GM19025 (cell line): ENCODE results near the gene GPSM1.

Source experiments
- ATAC-seq: cut with Tn5 transposase; IDR thresholded peaks from one replicate; pipeline ENCODE4 v1.9.1; 2021; ENCODE audit warnings: mild to moderate bottlenecking, low read depth, moderate library complexity; ENCODE audit not compliant: unreplicated experiment

GPSM1 gene

DNA sequence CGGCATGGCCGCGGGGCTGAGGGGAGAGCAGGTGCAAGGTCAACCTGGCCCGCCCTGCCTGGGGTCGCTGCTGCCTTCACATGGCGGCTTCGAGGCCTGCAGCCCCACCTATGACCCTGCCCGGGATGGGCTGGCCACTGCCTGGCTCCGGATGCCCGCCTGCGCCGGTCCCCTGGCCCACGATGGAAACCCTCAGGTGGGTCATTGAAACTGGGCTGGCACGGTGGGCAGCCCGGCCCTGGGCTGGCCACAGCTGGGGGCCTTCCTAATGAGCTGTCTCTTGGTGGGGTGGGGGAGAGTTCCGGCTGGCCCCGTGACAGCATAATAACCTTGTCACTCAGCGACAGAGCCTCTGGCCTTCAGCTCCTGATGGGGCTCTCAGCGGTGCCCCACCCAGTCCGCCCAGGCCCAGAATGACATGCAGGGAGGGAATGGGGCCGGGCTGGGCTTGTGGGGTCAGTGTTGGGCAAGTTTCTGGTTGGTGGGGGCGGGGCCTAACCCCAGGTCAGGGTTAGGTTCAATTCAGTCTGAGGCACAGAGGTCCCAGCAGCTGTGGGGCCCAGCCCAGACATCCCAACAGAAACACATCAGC is 23.4 kb upstream of the GPSM1 start, which contains the start of gene CCDC187:
Gene CCDC187, minus strand, starts transcription at position 270 of the 592 bp plus-strand sequence. Its CDS starts 264 bp downstream, at position 6.
- no peak for ATAC-seq

DNA sequence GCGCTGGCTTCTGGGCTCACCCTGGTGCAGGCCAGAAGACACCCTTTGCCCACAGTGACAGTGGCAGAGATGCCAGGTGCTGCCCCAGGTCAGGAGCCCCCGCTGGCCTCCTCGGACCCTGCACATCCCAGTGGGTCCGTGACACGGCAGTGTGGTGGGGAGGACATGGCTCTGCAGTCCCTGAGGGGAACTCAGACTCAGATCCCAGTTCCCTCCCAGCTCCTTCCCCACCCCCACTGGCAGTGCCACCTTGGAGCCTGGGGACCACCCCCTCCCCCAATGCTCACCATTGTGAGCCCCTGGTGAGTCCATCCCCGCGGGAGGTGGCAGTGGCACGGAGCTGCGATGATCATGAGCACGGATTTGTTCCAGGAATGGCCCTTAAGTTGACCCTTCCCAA is 22.9 kb upstream of the GPSM1 start:
- ATAC-seq, result no peak

DNA sequence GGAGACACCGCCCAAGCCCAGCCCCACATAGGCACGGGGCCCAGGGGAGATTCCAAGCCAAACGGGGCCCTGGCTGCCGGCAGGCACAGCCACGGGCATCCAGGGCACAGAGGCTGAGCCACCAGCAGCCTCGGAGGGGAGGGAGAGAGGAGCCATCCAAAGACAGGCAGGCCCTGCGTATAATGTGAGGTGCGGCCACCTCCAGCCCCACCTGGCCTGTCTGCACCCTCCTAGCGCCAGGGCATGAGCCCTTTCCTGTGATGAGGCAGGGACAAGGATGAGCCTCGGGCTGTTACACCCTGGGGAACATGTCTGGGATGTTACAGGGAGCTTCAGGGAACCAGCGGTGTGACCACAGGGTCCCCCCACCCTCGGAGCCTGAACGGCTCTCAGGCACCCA is 22.4 kb upstream of the GPSM1 start:
- ATAC-seq, result no peak

- no peak for ATAC-seq
Observed at GRCh38 chr9:136305804-136306203, 21.5 kb upstream of the GPSM1 start.

DNA sequence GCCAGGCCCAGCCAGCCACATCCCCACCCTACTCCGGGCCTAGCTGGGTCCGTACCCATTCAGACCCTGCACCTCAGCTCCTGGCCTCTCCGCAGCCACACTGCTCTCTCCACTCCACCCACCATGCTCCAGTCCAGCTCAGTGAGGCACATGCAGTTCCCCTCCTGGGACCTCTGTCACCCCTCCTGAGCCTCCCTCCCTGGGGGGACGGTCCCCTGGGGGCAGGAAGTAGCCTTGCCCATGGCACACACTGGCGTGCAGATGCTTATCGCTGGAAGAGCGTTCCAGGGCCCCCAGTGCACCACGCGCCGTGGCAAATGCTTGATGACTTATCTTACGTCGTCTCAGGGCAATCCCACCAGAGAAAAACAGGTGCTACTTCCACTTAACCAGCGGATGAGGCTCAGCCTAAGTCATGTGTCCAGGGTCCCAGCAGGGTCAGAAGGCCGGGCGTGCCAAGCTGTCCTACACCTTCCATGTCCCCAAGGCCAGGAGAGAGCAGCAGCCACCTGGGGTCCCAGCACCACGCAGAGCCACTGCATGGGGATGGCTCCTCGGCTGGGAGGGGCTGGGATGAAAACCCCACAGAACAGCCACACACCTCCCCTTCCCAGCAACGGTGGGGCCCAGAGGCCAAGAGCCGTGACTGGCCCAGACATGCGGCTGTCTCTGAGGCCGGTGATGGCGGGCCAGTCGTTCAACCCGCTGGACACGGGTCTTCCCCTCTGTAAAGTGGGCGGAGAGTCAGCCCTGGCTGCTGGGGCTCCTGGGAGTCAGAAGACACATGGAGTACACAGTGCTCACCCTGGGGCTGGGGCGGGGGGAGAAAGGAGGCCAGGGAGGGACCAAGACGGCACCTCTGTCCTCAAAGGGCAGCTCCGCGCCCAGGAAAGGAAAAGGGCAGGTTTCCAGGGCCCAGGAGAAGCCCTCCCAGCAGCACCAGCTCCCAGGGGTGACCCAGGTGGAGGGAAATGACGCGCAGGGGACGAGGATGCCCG is 20.8 kb upstream of the GPSM1 start:
- ATAC-seq, result no peak

DNA sequence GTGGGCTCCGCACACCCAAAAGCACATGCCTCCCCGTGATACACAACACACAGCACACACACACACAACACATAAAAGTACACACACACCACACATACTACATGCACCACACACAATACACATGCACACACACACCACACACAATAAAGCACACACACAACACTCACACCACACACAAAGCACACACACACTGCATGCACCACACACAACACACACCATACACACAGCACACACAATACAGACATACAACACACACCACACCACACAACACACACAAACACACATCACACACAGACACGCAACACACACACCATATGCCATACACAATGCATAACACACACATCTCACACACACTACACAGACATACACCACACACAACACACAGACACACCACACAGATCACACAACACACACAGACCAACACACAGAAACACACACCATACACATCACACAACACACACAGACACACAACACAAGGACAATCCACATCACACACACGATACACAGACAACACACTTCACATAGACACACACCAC is 20.1 kb upstream of the GPSM1 start:
- no peak for ATAC-seq

- ATAC-seq, result no peak
Observed at GRCh38 chr9:136308006-136308701, 19.2 kb upstream of the GPSM1 start.

DNA sequence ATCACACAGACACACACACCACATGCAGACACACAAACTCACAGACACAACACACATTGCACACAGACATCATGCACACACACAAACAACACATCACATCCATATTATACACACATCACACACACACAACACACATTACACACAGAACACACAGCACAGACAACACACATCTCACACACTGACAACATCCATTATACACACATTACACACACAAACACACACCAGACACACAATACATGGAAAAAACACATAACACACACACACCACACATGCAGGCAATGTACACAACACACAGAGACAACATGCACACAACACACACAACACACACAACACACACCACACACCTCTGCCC is 18.7 kb upstream of the GPSM1 start:
- no peak for ATAC-seq

GRCh38 chr9:136309101-136309801 is 18.1 kb upstream of the GPSM1 start:
- no peak for ATAC-seq

GRCh38 chr9:136309806-136310220 is 17.5 kb upstream of the GPSM1 start:
- no peak for ATAC-seq

DNA sequence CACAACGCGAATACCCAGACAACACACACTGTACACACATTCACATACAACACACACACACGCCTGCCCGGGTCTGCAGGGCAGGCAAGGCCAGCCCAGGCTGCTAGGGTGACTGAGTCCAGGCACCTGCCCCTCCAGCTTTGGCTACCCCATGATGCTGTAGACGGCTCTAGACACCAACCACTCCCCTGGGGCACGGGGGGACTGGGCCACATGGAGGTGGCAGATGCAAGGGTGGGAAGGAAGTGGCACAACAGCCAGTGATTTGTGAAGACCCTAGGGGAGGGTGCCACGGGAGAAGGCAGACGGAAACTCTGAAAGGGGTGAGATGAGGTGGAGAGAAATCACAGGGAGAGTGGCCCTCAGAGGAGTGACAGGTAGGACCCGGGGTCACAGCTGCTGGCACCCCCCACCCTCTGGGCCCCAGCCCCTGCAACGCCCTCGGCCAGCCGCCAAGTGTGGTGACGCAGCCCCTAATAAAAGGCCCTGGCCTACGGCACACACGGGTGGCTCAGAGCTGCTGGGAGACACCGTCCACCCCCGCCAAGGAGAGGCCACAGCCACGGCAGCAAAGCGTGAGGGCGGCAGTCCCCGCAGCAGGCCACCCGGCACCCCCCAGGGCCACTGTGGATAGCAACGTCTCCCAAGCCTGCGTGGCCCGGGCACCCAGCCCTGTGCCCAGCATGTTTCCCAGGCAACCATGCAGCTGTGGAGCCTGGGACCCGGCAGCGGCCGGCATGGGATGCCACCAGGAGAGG is 16.9 kb upstream of the GPSM1 start:
- ATAC-seq, result no peak

GRCh38 chr9:136311051-136312008 is 16.0 kb upstream of the GPSM1 start:
- no peak for ATAC-seq

GRCh38 chr9:136312009-136312375 is 15.3 kb upstream of the GPSM1 start:
- ATAC-seq, result no peak

GRCh38 chr9:136312436-136312835 is 14.9 kb upstream of the GPSM1 start:
- ATAC-seq, result no peak

DNA sequence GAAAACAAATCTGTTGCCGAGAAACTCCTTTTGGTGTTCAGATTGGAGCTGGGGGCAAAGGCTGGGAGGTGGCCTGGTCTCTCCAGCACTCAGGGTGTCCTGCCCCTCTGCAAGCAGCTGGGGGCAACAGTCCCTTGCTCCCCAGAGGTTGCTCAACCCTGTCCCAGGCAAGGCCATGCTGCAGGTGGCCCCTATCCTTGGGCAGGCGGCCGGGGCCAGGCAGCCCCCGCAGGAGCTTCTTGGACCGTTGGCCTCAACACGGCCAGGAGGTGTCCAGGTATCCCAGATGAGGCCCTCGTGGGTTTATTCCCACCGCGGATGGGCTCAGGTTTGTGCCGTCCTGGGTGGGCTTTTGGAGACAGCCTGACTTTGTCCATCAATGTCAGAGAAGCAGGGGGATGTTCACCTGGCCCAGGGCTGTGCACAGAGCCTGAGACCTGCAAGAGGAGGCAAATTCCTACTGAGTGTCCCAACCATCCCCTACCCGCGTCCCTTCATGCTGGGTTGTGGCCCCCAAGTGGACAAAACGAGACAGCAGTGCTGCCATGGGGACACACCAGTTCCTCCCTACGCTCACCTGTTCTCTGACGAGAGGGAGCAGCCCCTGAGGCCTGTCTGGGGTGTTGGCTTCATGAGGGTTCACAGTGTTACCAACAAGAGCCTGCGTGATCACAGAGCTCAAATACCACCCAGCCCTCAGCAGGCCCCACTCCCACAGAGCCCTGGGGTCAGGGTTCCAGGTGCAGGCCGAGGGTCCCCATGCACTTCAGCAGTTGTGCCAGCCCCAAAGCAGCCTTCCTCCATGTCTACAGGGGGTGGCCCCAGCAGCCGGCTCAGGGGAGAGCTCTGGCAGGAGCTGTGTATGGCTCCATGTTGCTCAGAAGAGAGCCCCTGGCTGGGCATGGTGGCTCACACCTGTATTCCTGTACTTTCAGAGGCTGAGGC is 14.0 kb upstream of the GPSM1 start:
- no peak for ATAC-seq

DNA sequence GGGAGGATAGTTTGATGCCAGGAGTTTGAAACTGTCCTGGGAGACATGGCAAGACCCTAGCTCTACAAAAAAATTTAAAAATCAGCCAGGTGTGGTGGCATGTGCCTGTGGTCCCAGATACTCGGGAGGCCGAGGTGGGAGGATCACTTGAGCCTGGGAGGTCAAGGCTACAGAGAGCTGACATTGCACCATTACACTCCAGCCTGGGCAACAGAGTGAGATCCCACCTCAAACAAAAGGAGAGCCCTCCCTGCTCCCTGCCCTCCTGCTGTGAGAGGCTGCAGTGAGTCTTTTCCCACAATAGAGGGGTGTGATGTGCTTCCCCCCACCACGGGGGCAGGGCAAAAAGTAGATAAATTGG is 13.3 kb upstream of the GPSM1 start:
- ATAC-seq, result no peak

- no peak for ATAC-seq
Observed at GRCh38 chr9:136314944-136315343, 12.4 kb upstream of the GPSM1 start.
